Caco-2 (cell line): ENCODE results near the gene HASPIN. TPM values are rescaled to one million over a fixed set of nuclear protein-coding genes. Genes with fewer than 3 reads are reported as not detected.

Source experiments
- BruUV-seq: library from RNA; stranded (reverse); fragments of 400-500 nt; replicated peaks from 2 replicates; lab custom pipeline; 2021; lab: Mats Ljungman, UMichigan
- CTCF ChIA-PET: fragments of 300-600 bp; sonication (Branson Sonifier 250); formaldehyde crosslinking; loops from one replicate; lab custom pipeline; 2022; ENCODE audit warnings: antibody characterized with exemption; lab: Charles Lee
- POLR2A ChIA-PET: fragments of 300-600 bp; sonication (Branson Sonifier 250); formaldehyde crosslinking; loops from one replicate; lab custom pipeline; 2022; ENCODE audit warnings: antibody characterized with exemption; lab: Charles Lee
- DNase-seq, 2 experiments: peaks; one replicate each; pipeline versions ENCODE4 v3.0.0 to v3.0.0-alpha.2; 2020 to 2022
- H3K27me3 ChIP-seq: replicated peaks from 2 replicates; pipeline ENCODE4 v1.6.0; 2011; ENCODE audit warnings: low read length; ENCODE audit not compliant: control insufficient read depth, insufficient read depth
- H3K36me3 ChIP-seq: 2 replicates; pipeline ENCODE4 v1.5.1; 2011; ENCODE audit warnings: low read length; ENCODE audit not compliant: control insufficient read depth, insufficient read depth
- H3K4me1 ChIP-seq: fragments of 250-450 bp; sonication (Bioruptor Pico); 2 replicates; pipeline ENCODE4 v1.5.1; 2020; ENCODE audit warnings: mild to moderate bottlenecking
- H3K4me3 ChIP-seq: 2 replicates; pipeline ENCODE4 v1.5.1; 2011; ENCODE audit warnings: low read depth, mild to moderate bottlenecking, control low read depth, low read length
- H3K9me3 ChIP-seq: fragments of 250-450 bp; sonication (Bioruptor Pico); 2 replicates; pipeline ENCODE4 v1.5.1; 2020; ENCODE audit warnings: mild to moderate bottlenecking, moderate library complexity
- H3K27ac Mint-ChIP-seq: one replicate; pipeline ENCODE4 v1.8.0; 2022; ENCODE audit warnings: mixed read lengths; ENCODE audit not compliant: unreplicated experiment
- H3K27me3 Mint-ChIP-seq: one replicate; pipeline ENCODE4 v1.8.0; 2022; ENCODE audit warnings: mixed read lengths; ENCODE audit not compliant: insufficient read depth, unreplicated experiment
- H3K36me3 Mint-ChIP-seq: one replicate; pipeline ENCODE4 v1.8.0; 2022; ENCODE audit warnings: mild to moderate bottlenecking, mixed read lengths; ENCODE audit not compliant: insufficient read depth, unreplicated experiment
- H3K4me1 Mint-ChIP-seq: one replicate; pipeline ENCODE4 v1.8.0; 2022; ENCODE audit warnings: low read depth, mixed read lengths; ENCODE audit not compliant: unreplicated experiment
- H3K4me3 Mint-ChIP-seq: one replicate; pipeline ENCODE4 v1.8.0; 2022; ENCODE audit warnings: mild to moderate bottlenecking, moderate library complexity, mixed read lengths; ENCODE audit not compliant: unreplicated experiment
- H3K9me3 Mint-ChIP-seq: one replicate; pipeline ENCODE4 v1.8.0; 2022; ENCODE audit warnings: mixed read lengths; ENCODE audit not compliant: unreplicated experiment
- intact Hi-C: fragments of 100-400 bp; cut with micrococcal nuclease; formaldehyde crosslinking; loops from one replicate; pipeline ENCODE4 v1.10.0; 2022; ENCODE audit not compliant: unreplicated experiment
- total RNA-seq: library from RNA; stranded (reverse); gene quantifications from 2 replicates; pipeline ENCODE4 v1.2.3, GENCODE V29; 2022
- TF ChIP-seq, protein P1 (sequence below), 2 experiments: fragments of 200-600 bp in 1 of 2; IDR thresholded peaks; 1 replicate in 1 of 2; 2 replicates in 1 of 2; pipeline versions ENCODE4 v1.5.1 to v1.8.0; 2011 to 2022; ENCODE audit warnings: antibody characterized with exemption in 1 of 2, control low read depth in 1 of 2, inconsistent platforms in 1 of 2, low read depth in 1 of 2, low read length in 1 of 2, mild to moderate bottlenecking in 1 of 2, moderate library complexity in 1 of 2; ENCODE audit not compliant: insufficient read depth in 1 of 2, severe bottlenecking in 1 of 2, unreplicated experiment in 1 of 2

The HASPIN gene
- total RNA-seq, 1 experiment from 2014 or later = 9.5 TPM

DNA sequence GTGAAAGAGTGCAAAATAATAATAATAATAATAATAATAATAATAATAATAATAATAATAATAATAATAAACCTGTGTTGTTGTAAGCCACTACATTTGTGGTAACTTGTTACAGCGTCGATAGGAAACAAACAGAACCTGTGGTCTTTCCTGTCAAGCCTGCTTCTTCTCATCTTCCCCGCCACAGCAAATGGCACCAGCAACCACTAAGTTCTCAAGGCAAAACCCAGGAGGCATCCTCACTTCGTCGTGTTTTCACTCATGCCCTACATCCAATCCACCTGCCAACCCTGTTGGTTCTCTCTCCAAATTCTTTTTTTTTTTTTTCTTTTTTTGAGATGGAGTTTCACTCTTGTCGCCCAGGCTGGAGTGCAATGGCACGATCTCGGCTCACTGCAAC, 43.1 kb downstream of the HASPIN start:
- H3K9me3 Mint-ChIP-seq = no peaks in the 10 kb centered on the region
- H3K4me1 Mint-ChIP-seq = no peaks in the 10 kb centered on the region
- DNase-seq = no peak
- no peaks in the 10 kb centered on the region for H3K36me3 ChIP-seq
- peaks cover 5% of the 10 kb centered on the region for H3K36me3 Mint-ChIP-seq
- H3K9me3 ChIP-seq = no peaks in the 10 kb centered on the region
- no peaks in the 10 kb centered on the region for H3K27me3 Mint-ChIP-seq
- TF ChIP-seq, protein P1, sequence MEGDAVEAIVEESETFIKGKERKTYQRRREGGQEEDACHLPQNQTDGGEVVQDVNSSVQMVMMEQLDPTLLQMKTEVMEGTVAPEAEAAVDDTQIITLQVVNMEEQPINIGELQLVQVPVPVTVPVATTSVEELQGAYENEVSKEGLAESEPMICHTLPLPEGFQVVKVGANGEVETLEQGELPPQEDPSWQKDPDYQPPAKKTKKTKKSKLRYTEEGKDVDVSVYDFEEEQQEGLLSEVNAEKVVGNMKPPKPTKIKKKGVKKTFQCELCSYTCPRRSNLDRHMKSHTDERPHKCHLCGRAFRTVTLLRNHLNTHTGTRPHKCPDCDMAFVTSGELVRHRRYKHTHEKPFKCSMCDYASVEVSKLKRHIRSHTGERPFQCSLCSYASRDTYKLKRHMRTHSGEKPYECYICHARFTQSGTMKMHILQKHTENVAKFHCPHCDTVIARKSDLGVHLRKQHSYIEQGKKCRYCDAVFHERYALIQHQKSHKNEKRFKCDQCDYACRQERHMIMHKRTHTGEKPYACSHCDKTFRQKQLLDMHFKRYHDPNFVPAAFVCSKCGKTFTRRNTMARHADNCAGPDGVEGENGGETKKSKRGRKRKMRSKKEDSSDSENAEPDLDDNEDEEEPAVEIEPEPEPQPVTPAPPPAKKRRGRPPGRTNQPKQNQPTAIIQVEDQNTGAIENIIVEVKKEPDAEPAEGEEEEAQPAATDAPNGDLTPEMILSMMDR (IDR thresholded peaks at IDR 0.05; ENCODE audit: insufficient read depth in 1 of 2, low read depth in 1 of 2, low read length in 1 of 2, severe bottlenecking in 1 of 2, unreplicated experiment in 1 of 2) = no peak
- BruUV-seq = no TSS peak
- H3K27ac Mint-ChIP-seq = no peak overlapping the region
- H3K4me1 ChIP-seq = no peaks in the 10 kb centered on the region
- POLR2A ChIA-PET = no interaction called here
- no peak overlapping the region for H3K4me3 ChIP-seq
- CTCF ChIA-PET = interaction anchor here (0.8 kb wide), 1 partner anchor 43 kb away, joined by 3 read pairs; the partner anchor contains the start of gene HASPIN
- H3K4me3 Mint-ChIP-seq = no peak overlapping the region
- no peaks in the 10 kb centered on the region for H3K27me3 ChIP-seq
- intact Hi-C loops = no loop called here

DNA sequence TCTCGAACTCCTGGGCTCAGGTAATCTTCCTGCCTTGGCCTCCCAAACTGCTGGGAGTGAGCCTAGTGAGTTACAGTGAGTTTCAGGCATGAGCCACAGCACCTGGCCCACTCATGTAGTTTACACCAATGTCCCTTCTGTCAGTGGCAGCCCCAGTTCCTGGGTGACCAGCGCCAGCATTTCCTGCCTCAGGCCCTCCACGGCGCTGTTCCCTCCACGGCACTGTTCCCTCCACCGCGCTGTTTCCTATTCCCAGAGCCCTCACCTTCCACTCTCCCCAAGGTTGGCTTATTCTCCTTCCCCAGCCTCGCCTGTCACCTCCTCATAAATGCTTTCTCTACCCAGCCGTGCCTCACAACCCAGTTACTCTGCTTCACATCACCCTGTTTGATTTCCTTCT, 44.6 kb downstream of the HASPIN start:
- DNase-seq = no peak
- Mint-ChIP-seq H3K4me3 (no peak overlapping the region), H3K4me1 (no peaks in the 10 kb centered on the region), H3K9me3 (no peaks in the 10 kb centered on the region), H3K36me3 (peaks cover 5% of the 10 kb centered on the region), H3K27ac (no peak overlapping the region), H3K27me3 (no peaks in the 10 kb centered on the region)
- BruUV-seq = no TSS peak
- TF ChIP-seq, protein P1 (IDR thresholded peaks at IDR 0.05; ENCODE audit: insufficient read depth in 1 of 2, low read depth in 1 of 2, low read length in 1 of 2, severe bottlenecking in 1 of 2, unreplicated experiment in 1 of 2) = no peak
- Histone ChIP-seq H3K9me3 (no peaks in the 10 kb centered on the region), H3K27me3 (no peaks in the 10 kb centered on the region), H3K36me3 (no peaks in the 10 kb centered on the region), H3K4me1 (no peaks in the 10 kb centered on the region), H3K4me3 (no peak overlapping the region)
- ChIA-PET CTCF (no interaction called here), POLR2A (no interaction called here)
- intact Hi-C loops = no loop called here

DNA sequence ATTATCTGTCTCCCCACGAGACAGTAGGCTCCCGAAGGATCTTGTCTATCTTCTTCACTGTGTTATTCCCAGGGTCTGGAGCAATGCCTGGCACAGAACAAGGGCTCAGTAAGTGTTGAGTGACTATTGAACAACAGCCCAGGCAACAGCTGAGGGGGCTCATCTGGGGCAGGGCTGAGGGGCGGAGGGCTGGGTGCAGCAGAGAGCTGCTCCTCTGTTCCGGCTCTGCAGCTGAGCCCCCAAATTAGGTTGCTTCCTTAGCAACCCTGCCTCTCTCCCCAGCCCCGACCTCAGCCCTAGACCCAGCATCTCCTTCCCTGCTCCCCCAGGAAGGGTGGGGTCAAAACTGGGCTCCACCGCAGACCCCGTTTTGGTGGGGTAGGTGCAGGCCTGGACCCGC, 45.1 kb downstream of the HASPIN start:
- Mint-ChIP-seq H3K36me3 (peaks cover 5% of the 10 kb centered on the region), H3K4me1 (no peaks in the 10 kb centered on the region), H3K27ac (no peak overlapping the region), H3K4me3 (no peak overlapping the region), H3K9me3 (no peaks in the 10 kb centered on the region), H3K27me3 (no peaks in the 10 kb centered on the region)
- H3K4me3 ChIP-seq = no peak overlapping the region
- intact Hi-C loops = no loop called here
- H3K36me3 ChIP-seq = no peaks in the 10 kb centered on the region
- no TSS peak for BruUV-seq
- H3K27me3 ChIP-seq = no peaks in the 10 kb centered on the region
- POLR2A ChIA-PET = no interaction called here
- no peaks in the 10 kb centered on the region for H3K4me1 ChIP-seq
- CTCF ChIA-PET = no interaction called here
- H3K9me3 ChIP-seq = no peaks in the 10 kb centered on the region
- no peak for DNase-seq
- TF ChIP-seq, protein P1 (IDR thresholded peaks at IDR 0.05; ENCODE audit: insufficient read depth in 1 of 2, low read depth in 1 of 2, low read length in 1 of 2, severe bottlenecking in 1 of 2, unreplicated experiment in 1 of 2) = no peak
